DOHH2 (cell line): Measurements from ENCODE around the gene FOXJ2.

ENCODE experiments used
- CTCF ChIP-seq: fragments of 200-600 bp; sonication (generic); IDR thresholded peaks from one replicate; pipeline ENCODE4 v1.5.1; 2014; ENCODE audit warnings: antibody characterized with exemption, mild to moderate bottlenecking, low read depth, low read length; ENCODE audit not compliant: poor library complexity, severe bottlenecking
- EZH2phosphoT487 ChIP-seq: fragments of 200-600 bp; sonication (generic); IDR thresholded peaks from 2 replicates; pipeline ENCODE4 v1.6.1; 2017; ENCODE audit warnings: borderline replicate concordance, mild to moderate bottlenecking, antibody characterized with exemption, low read length, moderate library complexity, mixed read lengths

GRCh38 chr12:8082808-8083100, 50.2 kb downstream of the FOXJ2 start:
- TF ChIP-seq CTCF (no peak), EZH2phosphoT487 (no peak)
